Activated effector memory CD4-positive, alpha-beta T cell treated with anti-CD3 and anti-CD28 coated beads, Interleukin-2, amount 50 U/mL, for 16 hours (primary cell): Measurements from ENCODE around the gene NFILZ.
A peak's percentile ranks its signal among the peaks of the same experiment; 100 is the strongest.

Experiments used
- DNase-seq: peaks from one replicate; pipeline ENCODE4 v3.0.0-alpha.2; 2020

NFILZ gene, protein sequence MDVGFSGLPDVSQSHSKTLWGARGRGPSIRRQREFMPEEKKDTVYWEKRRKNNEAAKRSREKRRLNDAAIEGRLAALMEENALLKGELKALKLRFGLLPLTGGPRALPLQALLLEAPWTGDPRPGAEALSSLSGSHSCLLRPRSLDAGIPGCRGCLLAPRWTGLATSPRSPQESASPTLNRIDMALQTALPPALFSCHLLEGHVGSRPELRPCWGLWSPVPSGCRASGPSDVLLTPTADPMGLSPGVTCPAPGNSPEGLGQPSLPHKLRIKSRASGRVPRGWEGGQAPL

DNA sequence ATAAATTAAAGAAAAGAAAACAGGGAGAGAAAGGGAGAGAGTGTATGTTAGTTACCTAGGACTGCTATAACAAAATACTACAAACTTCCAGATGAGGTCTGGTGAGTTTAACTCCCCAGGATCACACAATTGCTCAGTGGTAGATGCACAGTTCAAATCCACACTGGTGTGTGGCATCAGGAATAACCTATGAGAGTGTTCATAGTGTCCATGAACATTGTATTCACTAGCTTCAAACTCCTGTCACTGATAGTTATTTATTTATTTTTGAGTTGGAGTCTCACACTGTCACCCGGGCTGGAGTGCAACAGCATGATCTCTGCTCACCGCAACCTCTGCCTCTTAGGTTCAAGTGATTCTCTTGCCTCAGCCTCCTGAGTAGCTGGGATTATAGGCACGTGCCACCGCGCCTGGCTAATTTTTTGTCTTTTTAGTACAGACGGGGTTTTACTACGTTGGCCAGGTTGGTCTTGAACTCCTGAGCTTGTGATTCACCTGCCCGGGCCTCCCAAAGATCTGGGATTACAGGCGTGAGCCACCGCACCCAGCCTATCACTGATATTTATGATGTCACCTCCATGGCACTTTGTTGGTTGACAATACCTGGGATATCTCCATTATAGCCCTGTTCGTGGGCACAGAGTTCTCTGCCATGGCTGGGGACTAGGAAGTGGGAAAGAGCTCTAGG is at the start of gene NFILZ:
Gene NFILZ (plus strand): TSS at position 638 of the 688 bp plus-strand sequence. CDS start 46,133 bp downstream, outside the sequence.
- DNase-seq, result no peak

DNA sequence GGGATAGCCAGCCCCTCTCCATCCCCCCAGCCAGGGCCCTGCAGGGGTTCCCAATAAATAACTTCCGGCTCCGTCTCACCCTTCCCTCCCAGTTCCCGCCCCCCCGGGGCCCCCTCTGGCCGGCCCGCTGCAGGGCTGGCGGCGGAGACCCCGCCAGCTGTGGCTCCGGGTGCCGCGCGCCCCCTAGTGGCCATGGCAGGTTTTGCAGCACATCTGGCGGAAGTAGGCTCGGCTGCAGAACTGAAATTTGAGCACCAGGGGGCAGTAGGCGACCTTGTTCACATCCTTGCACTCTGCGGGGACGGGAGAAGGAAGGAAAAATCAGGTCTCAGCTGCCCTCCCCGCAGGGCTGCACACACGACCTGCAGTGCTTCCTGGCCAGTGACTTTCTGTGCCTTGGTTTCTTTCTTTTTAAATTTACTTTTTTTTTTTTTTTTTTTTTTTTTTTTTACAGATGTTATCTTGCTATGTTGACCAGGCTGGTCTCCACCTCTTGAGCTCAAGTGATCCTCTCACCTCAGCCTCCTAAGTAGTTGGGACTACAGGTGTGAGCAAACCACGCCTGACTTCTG is 49.6 kb upstream of the NFILZ start:
- DNase-seq, result peak; percentile 94

DNA sequence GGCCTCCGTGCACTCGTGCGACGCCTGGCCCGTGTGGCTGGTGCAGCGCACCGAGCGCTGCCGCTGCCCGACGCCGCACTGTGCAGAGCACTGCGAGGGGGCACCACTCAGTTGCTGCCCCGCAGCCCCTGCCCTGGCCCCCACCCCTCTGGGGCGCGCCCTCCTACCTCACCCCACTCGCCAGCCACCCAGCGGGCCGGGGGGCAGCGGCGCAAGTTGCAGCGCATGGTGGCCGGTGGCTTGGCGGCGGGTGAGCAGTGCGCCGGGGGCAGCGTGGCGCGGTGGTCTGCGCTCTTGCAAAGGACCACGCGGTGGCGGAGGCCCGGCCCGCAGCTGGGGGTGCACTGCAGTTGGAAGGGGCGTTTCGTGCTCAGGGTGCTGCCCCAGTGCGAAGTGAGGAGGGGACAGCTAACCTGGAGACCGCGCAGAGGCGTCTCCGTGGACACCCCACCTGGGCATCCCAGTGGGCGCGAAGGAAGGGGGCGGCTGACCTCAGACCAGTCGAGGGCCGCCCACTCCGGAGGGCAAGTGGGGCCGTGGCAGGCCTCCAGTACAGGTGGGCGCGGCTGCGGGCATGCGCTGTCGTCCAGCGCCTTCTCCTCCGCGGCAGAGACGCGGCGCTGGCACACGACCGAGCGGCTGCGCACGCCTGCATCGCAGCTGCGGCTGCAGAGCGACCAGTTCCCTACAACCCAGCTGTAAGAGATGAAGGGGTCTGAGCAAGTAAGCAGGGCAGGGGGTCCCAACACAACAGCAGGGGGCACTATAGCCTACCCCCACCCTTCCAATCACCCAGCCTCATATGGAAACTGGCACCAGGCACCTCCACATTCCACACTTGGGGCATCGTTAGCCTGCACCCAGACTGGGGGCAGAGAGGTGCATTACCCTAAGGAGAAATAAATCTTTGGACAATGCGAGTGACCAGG is 45.2 kb upstream of the NFILZ start:
- no peak for DNase-seq

DNA sequence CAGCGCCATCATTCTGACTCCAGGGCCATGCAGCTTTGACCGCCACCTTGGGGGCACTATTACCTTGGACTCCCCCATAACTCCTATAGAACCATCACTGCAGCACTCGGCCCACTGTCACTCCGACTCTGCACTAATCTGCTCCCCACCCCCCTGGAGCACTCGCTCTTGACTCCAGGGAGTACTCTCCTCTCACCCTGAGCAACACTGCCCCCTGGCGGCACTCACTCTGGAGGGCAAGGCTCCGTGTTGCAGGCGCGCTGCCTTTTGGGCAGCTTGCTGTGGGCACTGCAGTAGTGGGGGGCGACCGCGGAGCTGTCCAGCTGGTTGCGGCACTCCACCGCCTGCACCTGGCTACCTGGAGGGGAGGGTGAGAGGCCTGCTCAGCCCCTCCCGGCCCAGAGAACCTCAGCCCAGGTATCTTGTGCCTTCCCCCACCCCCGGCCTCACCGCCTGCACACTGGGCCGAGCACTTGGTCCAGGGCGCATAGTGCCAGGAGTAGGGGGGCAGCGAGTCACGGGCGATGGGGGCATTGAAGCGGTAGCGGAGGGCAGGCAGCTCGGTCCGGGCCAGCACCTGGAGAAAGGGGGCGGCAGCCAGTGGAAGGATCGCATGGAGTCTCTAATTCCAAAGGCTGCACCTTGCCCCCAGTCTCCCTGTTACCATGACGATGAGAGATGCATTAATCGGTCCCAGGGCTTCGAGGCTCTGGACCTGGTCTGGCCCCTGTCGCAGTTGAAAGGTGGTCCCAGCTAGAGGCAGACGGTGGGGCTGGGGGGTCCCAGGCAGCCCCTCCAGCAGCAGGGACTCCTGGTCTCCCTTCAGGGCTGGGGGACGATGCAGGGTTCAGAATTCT is 44.3 kb upstream of the NFILZ start:
- DNase-seq, result peak; percentile 90

DNA sequence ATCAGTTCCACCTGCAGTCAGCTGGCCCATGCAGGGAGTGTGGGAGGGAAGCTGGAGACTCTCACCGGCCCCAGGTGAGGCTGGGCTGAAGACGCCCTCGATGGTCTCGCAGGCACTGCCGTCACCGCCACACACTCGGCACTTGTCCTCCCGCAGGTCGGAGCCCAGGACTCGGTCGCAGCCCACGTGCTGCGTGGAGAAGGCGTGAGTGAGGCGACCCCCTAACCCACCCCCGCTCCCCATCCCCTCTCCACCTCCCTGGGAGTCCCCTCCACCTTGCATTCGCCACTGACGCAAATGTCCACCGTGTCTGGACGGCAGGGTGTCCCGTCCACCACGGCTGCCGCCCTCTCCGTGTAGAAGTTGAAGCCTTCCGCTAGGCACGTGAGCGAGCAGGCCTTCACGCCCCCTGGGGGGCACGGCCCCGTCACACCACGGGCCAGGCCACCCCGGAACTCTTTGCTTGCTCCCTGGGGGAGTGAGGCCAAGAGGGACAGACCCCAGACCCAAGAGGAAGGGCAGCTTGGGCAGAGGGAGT is 41.2 kb upstream of the NFILZ start:
- DNase-seq, result no peak

DNA sequence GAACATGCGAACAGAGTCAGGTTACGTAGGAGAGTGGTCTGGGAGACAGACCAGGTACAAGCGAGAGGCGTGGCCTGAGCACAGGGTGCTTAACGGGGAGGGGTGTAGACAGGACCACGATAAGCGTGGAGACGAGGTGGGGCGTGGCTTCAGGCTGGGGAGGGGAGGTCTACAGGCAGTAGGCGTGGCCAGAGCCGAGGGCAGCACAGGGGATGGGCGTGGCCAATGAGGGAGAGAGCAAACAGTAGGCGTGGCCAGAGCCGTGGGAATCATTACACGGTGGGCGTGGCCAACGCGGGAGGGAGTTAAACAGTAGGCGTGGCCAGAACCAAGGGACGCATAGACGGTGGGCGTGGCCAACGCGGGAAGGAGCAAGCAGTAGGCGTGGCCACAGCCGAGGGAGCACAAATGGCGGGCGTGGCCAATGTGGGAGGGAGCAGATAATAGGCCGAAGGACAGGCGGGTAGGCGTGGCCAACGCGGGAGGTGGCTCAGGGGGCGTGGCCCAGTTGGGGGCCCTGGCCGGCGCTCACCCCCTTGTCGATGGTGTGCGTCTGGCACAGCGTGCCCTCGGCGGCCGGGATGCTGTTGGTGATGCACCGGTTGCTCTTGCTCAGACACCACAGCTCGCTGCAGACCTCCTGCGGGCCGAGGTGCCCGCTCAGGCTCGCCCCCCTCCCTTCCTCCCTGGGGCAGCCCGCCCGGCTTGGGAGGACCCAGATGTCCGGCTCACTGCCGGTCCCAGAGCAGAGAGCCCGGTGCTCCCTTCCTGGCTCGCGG is 38.0 kb upstream of the NFILZ start:
- DNase-seq, result peak; percentile 95

DNA sequence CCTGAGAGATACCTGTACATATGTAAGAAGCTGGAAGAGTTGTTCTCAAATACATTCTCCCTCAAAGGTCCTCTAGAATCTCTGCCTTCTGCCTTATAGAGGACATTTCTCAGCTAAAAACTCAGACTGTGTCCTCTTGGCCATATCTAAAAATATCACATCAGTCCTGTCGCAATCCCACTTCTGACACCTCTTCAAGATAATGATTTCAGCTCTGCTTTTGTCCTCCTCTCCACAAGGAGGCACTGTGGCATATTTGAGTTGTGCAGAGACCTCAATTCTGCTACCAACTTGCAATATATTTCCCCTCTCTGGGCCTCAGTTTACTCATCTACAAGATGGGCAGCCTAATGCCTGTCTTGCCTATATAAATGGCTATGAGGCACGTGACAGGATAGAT is 36.5 kb upstream of the NFILZ start:
- no peak for DNase-seq

DNA sequence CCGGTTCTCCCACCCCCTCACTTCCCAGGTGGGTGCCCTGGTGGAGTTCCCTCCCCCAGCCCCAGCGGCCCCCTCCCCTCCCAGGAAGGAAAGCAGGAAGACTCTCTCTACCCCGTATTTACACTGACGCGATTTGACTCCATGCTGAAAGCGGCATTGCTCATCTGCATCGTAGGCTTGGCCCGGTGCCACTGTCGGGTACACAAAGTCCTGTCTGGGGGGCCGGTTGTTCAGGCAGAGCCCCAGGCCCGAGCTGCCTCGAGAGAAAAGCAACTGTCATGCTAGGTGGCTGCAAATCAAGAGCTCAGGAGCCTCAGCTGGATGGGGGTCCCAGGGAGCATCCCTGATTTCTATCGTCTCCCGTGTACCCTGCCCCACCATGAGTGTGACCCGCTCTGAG is 34.8 kb upstream of the NFILZ start:
- DNase-seq, result no peak

DNA sequence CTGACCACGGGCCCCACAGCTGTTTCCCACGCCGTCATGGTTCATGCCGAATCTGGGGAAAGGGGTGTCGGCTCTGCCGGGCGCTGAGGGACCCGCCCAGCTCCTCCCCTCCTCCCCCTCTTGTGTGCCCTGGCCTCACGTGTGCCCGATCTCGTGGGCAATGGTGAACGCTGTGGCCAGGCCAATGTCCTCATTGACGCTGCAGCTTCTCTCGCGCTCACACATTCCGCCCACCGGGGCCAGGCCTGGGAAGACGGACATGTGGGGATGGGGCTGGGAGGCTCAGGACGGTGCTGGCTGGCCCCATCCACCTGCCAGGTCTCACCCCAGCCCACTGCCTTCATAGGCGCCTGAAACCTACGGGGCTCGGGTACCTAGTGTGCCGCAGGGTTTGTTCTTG is 34.3 kb upstream of the NFILZ start:
- DNase-seq, result no peak

DNA sequence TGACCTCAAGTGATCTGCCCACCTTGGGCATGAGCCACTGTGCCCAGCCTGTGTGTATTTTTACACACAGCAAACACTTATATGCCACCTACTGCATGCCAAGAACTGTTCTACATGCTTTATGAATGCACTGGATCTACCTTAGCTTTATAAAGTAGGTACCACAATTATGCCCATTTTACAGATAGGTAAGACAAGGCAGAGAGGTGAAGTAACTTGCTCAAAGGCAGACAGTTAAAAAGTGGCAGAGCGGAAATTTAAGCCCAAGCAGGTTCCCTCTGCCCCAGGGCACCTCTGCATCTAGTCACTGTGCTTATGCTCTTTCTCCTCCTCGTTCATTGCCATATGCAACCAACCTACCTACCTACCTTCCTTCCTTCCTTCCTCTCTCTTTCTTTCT is 30.4 kb upstream of the NFILZ start:
- no peak for DNase-seq

DNA sequence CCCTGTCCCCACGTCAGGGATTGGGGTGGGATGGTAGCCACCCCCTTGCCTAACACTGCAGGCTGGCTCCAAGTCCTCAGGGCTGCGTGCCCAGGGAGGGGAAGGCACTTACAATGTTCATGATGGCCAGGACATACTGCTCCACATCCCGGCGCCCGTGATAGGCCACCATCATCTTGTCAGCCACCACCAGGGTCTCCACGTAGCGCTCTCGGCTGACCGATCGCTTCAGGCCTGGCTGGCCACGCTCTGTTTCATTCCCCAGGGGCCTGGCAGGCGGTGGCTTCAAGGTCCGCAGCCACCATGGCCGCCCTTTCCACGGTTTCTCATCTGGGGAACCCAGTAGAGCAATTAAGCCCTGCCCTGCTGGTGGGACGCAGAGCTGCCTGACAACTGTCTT is 29.6 kb upstream of the NFILZ start:
- DNase-seq, result no peak

DNA sequence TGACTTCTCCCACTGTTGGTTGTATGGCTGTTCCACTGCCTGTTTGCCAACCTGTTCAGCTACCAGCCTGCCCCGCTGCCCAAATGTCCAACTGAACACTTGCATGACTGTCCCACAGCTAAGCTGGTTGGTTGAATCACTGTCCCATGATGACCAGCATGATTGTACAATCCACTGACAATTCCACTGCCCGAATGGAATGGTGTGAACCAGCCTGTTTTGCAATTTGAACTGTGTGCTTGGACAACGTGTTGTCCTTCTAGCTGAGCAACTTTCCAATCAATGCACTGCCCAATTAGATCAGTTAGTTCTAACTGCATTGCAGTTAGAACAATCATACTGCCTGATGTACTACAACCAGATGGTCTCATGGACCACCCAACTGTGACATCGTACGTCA is 28.6 kb upstream of the NFILZ start:
- no peak for DNase-seq

DNA sequence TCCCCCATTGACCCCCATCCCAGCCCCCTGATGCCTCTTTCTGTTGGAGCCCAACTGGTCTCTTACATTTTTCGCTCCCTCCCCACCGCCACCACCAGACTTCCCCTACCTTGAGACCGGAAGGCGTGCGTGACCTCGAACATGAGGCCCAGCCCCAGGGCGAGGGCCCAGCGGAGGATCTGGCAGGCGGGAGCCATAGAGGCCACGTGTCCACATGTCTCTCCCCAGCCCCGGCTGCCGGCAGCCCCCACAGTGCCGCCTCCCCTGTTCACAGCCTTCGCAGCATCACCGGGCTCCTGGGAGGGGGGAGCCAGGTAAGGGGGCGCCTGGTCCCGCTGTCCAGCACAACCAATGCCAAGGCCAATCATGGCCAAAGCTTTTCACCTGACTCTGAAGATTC is 24.9 kb upstream of the NFILZ start:
- DNase-seq, result no peak

DNA sequence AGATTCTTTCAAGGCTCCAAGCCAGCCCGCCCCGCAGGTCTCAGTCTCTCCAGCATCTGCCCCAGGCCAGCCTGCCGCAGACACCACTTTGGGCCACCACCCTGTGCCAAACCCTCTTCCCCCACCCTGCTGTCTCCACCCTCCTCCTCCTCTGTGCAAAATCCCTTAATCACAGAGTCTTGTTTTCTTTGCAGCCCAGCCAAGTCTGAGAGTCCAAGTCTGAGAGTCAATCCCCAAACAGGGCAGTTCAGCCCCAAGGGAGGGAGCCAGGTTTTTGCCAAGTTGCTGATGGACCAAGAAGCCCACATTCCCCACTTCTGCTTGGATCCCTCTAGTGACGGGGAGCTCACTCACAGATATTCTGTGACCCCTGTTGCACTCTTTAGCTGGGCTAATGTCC is 23.0 kb upstream of the NFILZ start:
- DNase-seq, result no peak

DNA sequence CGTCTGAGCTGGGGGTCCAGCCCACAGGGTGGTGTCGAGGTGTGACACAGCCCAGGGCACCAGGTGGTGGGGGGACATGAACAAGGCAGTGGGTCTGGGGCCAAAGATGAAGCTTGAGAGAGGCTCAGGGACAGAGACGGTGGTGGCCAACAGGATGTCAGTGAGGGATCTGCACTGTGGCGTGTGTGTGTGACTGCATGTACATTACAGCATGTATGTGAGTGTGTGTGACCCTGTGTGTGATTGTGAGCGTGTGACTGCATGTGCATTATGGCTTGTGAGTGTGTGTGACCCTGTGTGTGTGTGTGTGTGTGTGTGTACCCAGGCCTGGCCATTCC is 21.5 kb upstream of the NFILZ start:
- DNase-seq, result no peak

DNA sequence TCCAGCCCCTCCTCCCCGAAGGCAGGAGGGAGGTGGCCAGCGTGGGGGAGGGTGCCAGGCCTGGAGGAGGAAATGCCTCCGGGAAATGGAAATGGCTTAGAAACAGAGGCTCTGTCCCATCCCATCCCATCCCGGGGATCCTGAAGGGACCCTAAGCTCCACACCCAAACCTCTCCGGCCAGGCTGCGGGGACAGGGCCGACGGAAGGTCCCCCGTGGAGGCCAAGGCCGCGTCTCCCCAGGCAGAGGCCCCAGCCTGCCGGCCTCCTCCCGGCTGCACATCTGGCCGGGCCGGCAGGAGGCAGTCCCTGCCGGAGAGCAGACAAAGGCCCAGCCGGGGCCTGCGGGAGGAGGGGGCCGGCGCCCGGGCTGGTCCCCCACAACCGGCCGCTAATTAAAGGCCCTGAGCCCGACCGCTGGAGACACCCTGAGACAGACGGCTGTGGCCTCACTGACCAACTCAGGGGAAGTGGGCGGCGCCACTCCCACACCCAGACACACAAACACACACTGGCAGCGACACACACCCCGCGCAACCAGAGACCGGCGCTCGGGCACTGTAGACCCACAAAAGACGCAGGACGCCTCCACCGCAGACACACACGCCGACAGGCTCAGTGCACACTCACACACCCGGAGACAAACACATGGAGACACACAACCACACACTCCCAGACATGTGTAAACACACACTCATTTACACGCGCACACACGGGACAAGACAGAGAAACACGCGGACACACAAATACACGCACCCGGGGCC is 21.0 kb upstream of the NFILZ start:
- no peak for DNase-seq

DNA sequence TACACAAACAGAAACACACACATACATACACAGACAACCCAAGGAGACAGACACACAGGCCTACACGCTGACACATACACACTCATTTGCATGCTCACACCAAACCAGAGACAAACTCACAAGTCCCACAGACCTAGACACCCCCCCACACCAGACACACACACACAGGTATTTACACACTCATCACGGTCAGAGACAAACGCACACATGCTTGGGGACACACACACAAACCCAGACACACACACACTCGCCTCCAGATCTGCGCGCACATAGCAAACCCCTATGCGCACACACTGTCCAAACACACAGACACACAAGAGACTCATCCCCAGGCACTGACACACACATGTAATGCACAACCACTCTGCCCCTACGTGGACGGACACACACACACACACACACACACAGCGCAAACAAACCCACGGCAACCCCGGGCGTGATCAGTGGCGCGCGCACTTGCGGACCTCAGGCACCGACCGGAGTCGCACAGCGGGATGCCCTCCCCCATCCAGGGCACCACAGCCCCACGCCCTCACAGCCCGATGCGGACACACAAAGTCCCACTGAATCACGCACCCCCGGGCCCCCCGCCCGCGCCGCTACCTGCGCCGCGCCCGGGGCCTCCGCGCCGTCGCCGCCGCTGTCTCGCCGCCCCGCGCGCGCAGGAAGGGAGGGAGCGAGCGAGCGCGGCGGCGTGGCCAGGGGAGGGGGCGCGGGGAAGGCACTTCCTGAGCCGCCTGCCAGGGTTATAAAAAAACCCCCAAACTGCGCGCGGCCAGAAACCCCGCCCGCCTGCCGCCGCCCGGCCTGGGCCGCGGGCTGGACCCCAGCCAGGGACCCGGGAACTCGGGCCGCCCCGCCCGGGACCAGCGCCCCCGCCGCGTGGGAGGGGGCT is 20.1 kb upstream of the NFILZ start, which contains the start of gene ADAMTS10:
Gene ADAMTS10 (minus strand): TSS at position 675 of the 895 bp plus-strand sequence. CDS start 5,005 bp downstream, outside the sequence.
- DNase-seq, result peak; percentile 72

DNA sequence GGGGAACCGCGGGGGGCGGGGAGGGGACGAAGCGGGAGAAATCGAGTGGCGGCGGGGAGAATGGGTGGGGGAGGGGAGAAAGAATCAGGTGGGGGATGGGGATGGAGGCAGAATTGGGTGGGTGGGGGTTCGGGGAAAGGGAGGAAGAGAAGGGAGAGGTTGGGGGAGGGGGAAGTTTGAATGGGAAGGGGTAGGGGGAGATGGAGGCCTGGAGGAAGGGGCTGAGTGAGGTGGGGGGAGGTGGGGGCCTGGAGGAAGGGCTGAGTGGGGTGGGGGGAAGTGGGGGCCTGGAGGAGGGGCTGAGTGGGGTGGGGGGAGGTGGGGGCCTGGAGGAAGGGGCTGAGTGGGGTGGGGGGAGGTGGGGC is 19.5 kb upstream of the NFILZ start:
- no peak for DNase-seq

DNA sequence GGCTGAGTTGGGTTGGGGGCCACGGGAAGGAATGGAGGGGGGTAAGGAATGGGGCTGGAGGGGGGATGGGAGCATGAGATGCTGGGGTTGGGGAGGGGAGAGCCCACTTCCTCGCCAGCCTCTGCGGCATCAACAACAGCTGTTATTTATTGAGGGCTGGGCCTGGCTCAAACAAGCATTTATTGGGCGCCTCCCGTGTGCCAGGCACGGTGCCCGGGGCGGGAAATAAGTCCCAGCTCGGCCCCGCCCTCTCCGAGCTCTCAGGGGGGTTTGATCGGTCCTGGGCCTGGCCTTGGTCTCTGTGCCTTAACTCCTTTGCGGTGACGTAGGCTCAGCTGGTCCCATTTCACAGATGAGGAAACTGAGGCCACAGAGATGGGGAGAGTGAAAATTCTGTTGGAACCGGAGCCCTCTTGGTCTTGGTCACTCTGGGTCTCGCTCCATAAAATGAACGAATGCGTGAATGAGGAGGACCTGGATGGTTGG is 19.0 kb upstream of the NFILZ start:
- DNase-seq, result no peak
